GM19351 (cell line): Measurements from ENCODE around the gene ZNF565.
"Not testable (repeated sequence)": the region's sequence is repeated elsewhere in the genome, so short reads cannot be mapped to it uniquely, and the experiment has no call there.

Experiments
- ATAC-seq: cut with Tn5 transposase; IDR thresholded peaks from one replicate; pipeline ENCODE4 v1.9.1; 2021; ENCODE audit warnings: mild to moderate bottlenecking, moderate library complexity; ENCODE audit not compliant: unreplicated experiment

Gene ZNF565

DNA sequence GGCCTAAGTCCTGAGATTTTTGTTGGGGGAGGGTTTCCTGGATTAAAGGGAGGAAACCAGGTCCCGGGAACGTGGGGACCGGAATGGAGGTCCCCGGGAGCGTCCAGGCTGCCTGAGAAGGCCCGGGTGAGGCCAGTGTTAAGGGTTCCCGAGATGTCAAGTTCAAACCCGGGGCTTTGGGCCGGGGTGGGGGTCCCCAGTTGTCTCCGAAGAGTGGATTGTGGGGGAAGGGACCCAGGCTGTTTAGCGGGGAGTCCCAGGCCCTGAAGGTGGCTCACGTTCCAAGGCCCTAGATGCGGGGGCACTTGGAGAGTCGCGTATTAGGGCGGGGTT, 62.5 kb downstream of the ZNF565 start:
- no peak for ATAC-seq

DNA sequence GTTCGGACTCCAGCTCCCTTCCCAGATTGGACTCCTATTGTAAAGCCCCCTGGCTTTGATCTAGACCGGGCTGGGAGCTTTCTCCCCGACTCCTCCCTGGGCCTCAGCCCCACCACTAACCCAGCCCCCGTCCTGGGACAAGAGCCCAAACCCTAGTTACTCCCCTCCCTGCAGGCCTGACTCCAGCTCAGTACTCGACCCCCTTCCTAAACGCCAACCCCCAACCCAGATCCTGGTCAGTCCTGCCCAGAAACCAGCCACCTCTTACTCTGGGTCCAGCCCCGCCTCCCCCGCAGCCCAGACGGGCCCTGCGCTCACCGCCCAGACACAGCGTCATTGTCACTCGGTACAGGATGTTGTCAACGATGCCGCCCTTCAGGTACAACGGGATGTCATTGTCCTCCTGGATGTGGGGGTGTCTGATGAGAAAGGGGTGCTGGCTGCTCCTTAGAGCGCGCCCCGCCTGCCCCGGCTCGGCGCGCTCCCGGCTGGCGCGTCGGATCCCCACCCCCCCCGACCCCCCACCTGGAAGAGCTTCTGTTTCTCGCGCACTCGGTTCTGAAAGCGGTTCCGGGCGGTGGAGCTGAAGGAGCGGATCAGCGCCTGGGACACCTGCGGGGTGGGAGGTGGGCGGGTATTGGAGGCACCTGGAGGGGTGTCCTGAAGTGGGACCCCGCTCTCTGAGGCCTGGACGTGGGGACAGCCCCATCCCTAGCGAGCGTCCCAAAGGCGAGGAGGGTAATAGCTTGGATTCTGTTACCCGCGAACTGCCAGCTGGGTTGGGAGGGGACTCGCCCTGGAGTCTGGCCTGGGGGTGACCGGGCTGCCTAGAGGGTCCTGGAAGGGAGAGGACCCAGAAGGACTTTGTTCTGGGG, 63.1 kb downstream of the ZNF565 start:
- ATAC-seq, result no peak

DNA sequence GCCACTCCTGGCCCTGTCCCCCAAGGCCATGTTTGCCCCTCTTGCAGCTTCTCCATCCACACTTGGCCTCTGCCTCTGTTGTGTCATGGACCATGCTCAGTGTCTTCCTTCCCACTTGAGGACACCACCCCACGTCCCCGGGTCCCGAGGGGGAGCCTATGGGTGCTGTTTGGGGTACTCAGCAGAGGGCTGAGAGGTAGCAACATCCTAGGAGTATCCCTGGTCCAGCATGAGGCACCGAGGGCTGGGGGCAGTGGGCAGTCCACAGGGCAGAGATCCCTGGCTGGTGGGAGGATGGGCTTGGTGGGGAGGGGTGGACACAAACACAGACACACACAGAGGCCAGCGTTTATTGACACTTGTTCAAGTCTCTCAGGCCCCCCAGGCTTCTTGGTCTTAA, 63.9 kb downstream of the ZNF565 start:
- ATAC-seq, result no peak

DNA sequence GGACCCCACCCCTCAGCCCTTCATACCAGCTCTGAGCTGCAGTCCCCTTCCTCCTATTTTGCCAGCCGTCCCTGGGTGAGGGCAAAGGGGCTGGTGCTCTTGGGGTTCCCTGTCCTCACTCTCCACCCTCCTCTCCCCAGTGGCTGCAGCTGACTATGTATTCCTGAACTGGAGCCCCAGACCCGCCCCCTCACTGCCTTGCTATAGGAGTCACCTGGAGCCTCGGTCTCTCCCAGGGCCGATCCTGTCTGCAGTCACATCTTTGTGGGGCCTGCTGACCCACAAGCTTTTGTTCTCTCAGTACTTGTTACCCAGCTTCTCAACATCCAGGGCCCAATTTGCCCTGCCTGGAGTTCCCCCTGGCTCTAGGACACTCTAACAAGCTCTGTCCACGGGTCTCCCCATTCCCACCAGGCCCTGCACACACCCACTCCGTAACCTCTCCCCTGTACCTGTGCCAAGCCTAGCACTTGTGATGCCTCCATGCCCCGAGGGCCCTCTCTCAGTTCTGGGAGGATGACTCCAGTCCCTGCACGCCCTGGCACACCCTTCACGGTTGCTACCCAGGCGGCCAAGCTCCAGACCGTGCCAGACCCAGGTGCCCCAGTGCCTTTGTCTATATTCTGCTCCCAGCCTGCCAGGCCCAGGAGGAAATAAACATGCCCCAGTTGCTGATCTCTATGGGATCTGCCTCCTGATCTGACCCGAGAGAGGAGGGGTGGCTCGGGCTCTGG, 64.6 kb downstream of the ZNF565 start:
- no peak for ATAC-seq

DNA sequence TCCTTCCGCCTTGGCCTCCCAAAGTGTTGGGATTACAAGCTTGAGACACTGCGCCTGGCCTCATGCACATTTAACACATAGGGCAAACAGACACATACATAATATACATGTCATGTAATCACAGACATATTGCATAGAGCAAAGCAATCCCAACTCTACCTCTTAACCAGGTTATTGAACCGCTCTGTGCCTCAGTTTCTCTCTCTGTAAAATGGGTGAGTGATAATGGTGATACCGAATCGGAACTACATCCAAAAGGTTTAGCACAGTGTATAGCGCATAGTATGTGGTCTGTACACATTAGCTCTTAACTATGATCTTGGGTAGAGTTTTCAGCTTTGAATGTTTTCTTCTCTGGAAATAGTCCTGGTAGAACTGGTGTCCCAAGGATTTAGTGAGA, 69.8 kb downstream of the ZNF565 start:
- no peak for ATAC-seq

DNA sequence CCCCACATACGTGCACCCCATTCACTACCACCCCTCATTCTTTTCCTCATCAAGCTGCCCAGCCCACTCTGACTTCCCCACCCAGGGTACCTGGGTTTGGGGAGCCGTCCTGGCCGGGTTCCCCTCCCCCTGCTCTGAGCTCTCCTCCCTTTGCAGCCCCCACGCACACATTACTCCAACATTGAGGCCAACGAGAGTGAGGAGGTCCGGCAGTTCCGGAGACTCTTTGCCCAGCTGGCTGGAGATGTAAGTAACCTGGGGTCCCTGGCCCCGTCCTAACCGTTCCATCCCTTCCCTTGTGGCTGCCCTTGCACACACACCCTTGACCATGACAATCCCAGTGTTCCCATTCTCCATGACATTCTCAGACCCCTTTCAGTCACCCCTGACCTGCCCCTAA, 72.0 kb downstream of the ZNF565 start:
- no peak for ATAC-seq

DNA sequence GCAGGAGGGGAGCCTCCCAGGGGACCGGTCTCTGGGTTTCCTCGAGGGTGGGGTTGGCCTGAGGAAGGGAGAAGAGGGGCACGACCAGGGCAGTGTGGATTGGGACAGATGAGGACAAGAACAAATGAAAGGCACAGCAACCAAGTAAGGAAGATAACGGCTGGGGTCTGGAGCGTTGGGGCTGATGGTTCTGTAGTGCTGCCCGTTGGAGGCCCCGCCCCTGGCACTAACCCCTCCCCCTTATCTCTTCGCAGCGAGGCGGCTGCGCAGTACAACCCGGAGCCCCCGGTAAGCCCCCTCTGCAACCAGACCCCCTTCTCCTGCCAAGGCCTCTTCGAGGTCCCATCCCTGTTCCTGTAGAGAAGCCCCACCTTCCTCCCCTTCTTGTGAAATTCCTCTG, 72.4 kb downstream of the ZNF565 start:
- ATAC-seq, result no peak

DNA sequence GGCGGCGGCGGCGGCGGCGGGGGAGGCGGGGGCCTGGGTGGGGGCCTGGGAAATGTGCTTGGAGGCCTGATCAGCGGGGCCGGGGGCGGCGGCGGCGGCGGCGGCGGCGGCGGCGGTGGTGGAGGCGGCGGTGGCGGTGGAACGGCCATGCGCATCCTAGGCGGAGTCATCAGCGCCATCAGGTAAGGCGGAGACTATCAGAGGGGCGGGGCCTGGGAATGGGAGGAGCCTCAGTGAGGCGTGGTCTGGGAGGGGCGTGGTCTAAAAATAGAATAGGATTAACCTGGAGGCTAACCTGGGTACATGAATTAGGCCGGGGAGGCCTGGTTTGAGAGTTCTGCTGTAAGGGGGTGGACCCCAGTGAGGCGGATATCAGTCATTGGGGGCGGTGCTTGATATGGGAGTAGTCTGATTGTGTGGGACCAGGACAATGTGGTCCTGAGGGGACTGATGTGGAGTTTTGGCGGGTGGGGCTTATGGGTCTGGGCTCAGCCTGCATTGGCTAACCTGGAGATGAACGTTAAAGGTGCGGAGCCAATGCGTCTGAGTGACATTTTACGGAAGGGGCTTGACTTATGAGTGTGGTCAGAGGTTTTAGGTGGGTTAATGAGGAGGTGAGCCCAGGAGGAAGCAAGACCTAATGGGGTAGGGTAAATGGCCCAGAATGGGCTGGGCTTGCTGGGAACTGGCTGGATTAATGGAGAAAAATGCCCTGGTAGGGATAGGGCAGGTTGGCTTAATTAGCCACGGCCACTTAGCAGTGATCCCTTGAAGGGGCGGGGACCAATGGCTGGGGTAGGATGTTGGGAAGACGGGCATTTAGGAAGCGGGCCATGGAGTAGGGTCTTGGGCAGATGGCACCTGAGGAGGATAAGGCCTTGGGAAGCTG, 73.2 kb downstream of the ZNF565 start:
- peak; percentile 56 for ATAC-seq

DNA sequence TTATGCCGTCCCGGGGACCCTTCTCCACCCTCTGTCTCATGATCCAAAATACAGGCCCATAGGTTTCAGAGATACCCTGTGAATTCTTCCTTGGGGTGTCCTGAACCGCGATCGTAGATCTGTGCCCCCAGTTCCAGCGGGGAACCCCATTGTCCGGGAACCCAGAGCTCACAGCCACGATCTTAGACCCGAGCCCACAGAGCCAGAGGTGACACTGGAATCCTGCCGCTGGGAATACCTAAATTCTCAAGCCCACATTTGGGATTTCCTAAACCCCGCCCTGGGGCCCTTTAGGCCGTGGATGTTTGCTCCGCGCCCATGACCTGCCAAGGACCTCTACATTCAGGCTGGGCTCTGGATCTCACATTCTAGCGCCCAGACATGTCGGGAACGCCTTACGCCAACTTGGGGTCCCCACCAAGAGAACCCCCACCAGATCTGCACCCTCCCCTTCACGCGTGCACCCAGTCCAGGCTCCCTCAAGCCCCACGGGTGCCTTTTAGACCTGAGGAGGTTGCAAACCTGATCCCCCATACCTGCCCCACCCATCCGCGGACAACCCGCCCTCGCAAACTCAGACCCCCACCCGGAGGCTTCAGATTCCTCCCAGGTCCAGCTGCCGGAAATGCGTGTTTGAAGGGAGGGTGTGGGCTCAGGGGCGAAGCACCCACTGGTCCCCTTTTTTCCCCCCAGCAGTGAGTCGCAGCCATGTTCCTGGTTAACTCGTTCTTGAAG, 74.0 kb downstream of the ZNF565 start:
- peak; percentile 14 for ATAC-seq

DNA sequence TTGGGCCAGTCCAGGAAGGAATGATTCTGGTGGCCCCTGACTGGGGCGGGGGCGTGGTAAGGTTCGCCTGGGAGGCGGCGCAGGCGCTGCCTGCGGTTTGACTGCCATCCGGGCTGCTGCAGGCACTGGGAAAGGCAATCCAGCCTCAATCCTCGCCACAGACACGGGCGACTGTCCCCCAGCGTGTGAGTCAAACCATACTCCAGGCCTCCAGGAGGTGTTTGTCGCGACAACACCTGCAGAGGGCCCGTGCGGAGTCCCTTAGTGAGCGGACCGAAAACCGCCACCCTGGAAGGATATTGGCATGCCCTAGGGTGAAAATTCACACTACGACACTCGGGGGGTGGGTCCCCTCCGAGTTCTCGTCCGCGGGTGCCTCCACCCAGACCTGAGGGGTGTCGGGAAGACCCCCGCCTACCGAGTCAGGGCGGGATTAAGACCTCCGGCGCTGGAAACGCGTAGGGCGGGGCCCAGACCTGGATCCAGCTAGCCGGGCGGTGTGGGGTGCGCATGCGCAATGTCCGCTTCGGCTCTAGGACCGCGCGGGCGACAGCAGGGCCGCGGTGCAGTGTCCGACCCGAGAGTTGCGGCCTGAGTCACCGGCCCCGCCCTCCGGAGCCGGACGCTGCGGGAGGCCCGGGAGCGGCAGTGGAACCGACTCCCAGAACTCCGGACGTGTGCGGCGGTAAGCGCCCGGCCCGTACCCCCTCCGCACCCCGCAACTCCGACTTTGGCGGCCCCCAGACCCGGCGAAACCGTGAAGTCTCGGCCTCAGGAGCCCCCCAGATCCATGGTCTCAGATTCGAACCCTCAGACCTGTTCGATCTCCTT, 74.8 kb downstream of the ZNF565 start, which contains the start of gene CAPNS1:
Gene CAPNS1, plus strand, starts transcription at position 594 of the 831 bp plus-strand sequence. CDS start 946 bp downstream, outside the sequence.
- ATAC-seq, result peak; percentile 77

DNA sequence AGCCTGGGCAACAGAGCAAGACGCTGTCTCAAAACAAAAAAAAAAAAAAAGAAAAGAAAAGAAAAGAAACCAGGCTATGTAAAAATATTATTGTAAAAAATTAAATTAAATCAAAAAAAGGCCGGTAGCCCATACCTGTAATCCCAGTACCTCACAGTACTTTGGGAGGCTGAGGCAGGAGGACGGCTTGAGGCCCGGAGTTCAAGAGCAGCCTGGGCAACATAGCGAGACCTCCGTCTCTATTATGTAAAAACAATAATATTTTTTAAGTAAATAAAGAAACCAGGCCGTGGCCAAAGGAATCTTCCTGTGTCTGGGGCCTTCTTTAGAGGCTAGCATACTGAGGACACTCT, 75.4 kb downstream of the ZNF565 start:
- ATAC-seq, result no peak

DNA sequence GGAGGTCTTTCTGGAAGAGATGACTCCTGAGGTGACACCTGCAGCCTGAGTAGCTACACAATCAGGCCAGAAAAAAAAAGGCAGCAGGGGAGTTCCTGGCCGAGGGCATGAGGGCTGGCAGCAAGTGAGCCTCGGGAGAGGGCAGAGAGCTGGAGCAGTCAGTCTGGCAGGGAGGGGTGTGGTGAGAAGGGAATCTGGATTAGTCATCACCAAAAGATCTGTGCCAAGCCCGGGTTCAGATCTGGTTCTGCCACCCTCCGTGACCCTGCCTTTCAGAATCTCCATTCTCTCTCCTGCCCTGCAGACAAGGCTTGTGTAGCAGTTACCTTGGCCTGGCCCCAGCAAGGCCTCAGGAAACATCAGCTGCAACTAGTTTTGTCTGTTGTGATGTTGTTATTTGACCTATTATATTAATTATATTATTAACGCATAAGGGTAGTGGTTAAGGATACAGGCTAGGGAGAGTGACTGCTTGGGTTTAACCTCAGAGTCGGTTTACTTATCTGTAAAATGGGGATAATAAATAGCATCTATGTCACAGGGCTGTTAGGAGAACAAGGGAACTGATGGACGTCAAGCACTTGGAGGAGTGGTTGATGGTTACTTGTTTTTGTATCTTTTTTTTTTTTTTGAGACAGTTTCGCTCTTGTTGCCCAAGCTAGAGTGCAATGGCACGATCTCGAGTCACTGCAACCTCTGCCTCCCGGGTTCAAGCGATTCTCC, 77.3 kb downstream of the ZNF565 start:
- no peak for ATAC-seq

DNA sequence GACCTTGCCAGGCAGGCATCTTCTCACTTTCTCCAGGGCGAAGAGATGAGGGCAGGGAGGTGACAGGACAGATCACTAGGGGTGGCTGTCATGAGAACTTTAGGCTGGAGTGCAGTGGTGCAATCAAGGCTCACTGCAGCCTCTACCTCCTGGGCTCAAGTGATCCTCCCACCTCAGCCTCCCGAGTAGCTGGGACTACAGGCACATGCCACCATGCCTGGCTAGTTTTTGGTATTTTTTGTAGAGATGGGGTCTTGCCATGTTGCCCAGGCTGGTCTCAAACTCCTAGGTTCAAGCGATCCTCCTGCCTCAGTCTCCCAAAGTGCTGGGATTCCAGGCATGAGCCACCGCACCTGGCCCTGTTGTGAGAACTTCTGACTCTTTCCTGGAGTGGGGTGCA, 79.6 kb downstream of the ZNF565 start:
- not testable (repeated sequence) for ATAC-seq
